HUES48 (cell line): Measurements from ENCODE around the gene GDPD4.

ENCODE experiments used
- H3K27ac ChIP-seq: one replicate; pipeline ENCODE4 v1.7.0; 2013; ENCODE audit warnings: low read depth, low read length, inconsistent platforms
- H3K27me3 ChIP-seq: 2 replicates; pipeline ENCODE4 v1.6.1; 2013; ENCODE audit warnings: mild to moderate bottlenecking, low read length; ENCODE audit not compliant: control insufficient read depth, insufficient read depth
- H3K36me3 ChIP-seq: 2 replicates; pipeline ENCODE4 v1.6.1; 2013; ENCODE audit warnings: low read length; ENCODE audit not compliant: control insufficient read depth, insufficient read depth
- H3K4me1 ChIP-seq: 2 replicates; pipeline ENCODE4 v1.6.1; 2013; ENCODE audit warnings: mild to moderate bottlenecking, low read length; ENCODE audit not compliant: control insufficient read depth, insufficient read depth
- H3K4me3 ChIP-seq: 2 replicates; pipeline ENCODE4 v1.5.1; 2013; ENCODE audit warnings: mild to moderate bottlenecking, low read depth, low read length
- H3K9ac ChIP-seq: 2 replicates; pipeline ENCODE4 v1.6.1; 2013; ENCODE audit warnings: mild to moderate bottlenecking, low read depth, low read length, moderate library complexity
- H3K9me3 ChIP-seq: 2 replicates; pipeline ENCODE4 v1.6.1; 2013; ENCODE audit warnings: low read length; ENCODE audit not compliant: control insufficient read depth, insufficient read depth

GDPD4 gene

GRCh38 chr11:77236901-77237300, 64.6 kb downstream of the GDPD4 start:
- H3K4me1 ChIP-seq, result no peaks in the 10 kb centered on the region
- no peak overlapping the region for H3K9ac ChIP-seq
- H3K9me3 ChIP-seq, result no peaks in the 10 kb centered on the region
- no peak overlapping the region for H3K4me3 ChIP-seq
- no peak overlapping the region for H3K27ac ChIP-seq
- H3K27me3 ChIP-seq, result no peaks in the 10 kb centered on the region
- H3K36me3 ChIP-seq, result no peaks in the 10 kb centered on the region

GRCh38 chr11:77233011-77233410, 68.5 kb downstream of the GDPD4 start:
- no peak overlapping the region for H3K9ac ChIP-seq
- H3K36me3 ChIP-seq, result no peaks in the 10 kb centered on the region
- H3K27me3 ChIP-seq, result no peaks in the 10 kb centered on the region
- H3K4me1 ChIP-seq, result no peaks in the 10 kb centered on the region
- H3K9me3 ChIP-seq, result no peaks in the 10 kb centered on the region
- no peak overlapping the region for H3K4me3 ChIP-seq
- H3K27ac ChIP-seq, result no peak overlapping the region

- Histone ChIP-seq H3K27me3 (no peaks in the 10 kb centered on the region), H3K36me3 (no peaks in the 10 kb centered on the region), H3K9ac (no peak overlapping the region), H3K27ac (no peak overlapping the region), H3K4me1 (no peaks in the 10 kb centered on the region), H3K9me3 (no peaks in the 10 kb centered on the region), H3K4me3 (no peak overlapping the region)
Measured at GRCh38 chr11:77232242-77232641, 69.2 kb downstream of the GDPD4 start.

- H3K27me3 ChIP-seq, result no peaks in the 10 kb centered on the region
- H3K27ac ChIP-seq, result no peak overlapping the region
- no peaks in the 10 kb centered on the region for H3K9me3 ChIP-seq
- no peak overlapping the region for H3K4me3 ChIP-seq
- H3K4me1 ChIP-seq, result no peaks in the 10 kb centered on the region
- H3K9ac ChIP-seq, result no peak overlapping the region
- no peaks in the 10 kb centered on the region for H3K36me3 ChIP-seq
Measured at GRCh38 chr11:77231800-77232199, 69.7 kb downstream of the GDPD4 start.

GRCh38 chr11:77230878-77231605, 70.4 kb downstream of the GDPD4 start:
- Histone ChIP-seq H3K4me3 (no peak overlapping the region), H3K9me3 (no peaks in the 10 kb centered on the region), H3K9ac (no peak overlapping the region), H3K27ac (no peak overlapping the region), H3K27me3 (no peaks in the 10 kb centered on the region), H3K36me3 (no peaks in the 10 kb centered on the region), H3K4me1 (no peaks in the 10 kb centered on the region)

GRCh38 chr11:77223797-77224196, 77.7 kb downstream of the GDPD4 start:
- Histone ChIP-seq H3K27me3 (no peaks in the 10 kb centered on the region), H3K9me3 (no peaks in the 10 kb centered on the region), H3K36me3 (no peaks in the 10 kb centered on the region), H3K4me1 (no peaks in the 10 kb centered on the region), H3K4me3 (no peak overlapping the region), H3K9ac (no peak overlapping the region), H3K27ac (no peak overlapping the region)

- H3K9ac ChIP-seq, result no peak overlapping the region
- H3K4me1 ChIP-seq, result no peaks in the 10 kb centered on the region
Measured at GRCh38 chr11:77217156-77217555, 84.3 kb downstream of the GDPD4 start.

GRCh38 chr11:77215106-77215505, 86.4 kb downstream of the GDPD4 start:
- Histone ChIP-seq H3K27me3 (no peaks in the 10 kb centered on the region), H3K4me1 (no peaks in the 10 kb centered on the region), H3K36me3 (no peaks in the 10 kb centered on the region)

More at GRCh38 chr11:77217156-77217555, 84.3 kb downstream of the GDPD4 start:
- Histone ChIP-seq H3K36me3 (no peaks in the 10 kb centered on the region), H3K27ac (no peak overlapping the region), H3K4me3 (no peak overlapping the region), H3K9me3 (no peaks in the 10 kb centered on the region), H3K27me3 (no peaks in the 10 kb centered on the region)

GRCh38 chr11:77214557-77214956, 86.9 kb downstream of the GDPD4 start:
- Histone ChIP-seq H3K27ac (no peak overlapping the region), H3K27me3 (no peaks in the 10 kb centered on the region), H3K4me1 (no peaks in the 10 kb centered on the region), H3K4me3 (no peak overlapping the region), H3K9me3 (no peaks in the 10 kb centered on the region), H3K36me3 (no peaks in the 10 kb centered on the region), H3K9ac (no peak overlapping the region)

More at GRCh38 chr11:77215106-77215505, 86.4 kb downstream of the GDPD4 start:
- H3K9me3 ChIP-seq, result no peaks in the 10 kb centered on the region
- H3K9ac ChIP-seq, result no peak overlapping the region
- H3K4me3 ChIP-seq, result no peak overlapping the region
- H3K27ac ChIP-seq, result no peak overlapping the region

GRCh38 chr11:77213589-77214428, 87.7 kb downstream of the GDPD4 start:
- H3K9ac ChIP-seq, result no peak overlapping the region
- no peak overlapping the region for H3K27ac ChIP-seq
- no peaks in the 10 kb centered on the region for H3K36me3 ChIP-seq
- no peaks in the 10 kb centered on the region for H3K27me3 ChIP-seq
- no peak overlapping the region for H3K4me3 ChIP-seq
- H3K4me1 ChIP-seq, result no peaks in the 10 kb centered on the region
- H3K9me3 ChIP-seq, result no peaks in the 10 kb centered on the region

- Histone ChIP-seq H3K27ac (no peak overlapping the region), H3K4me3 (no peak overlapping the region), H3K9me3 (no peaks in the 10 kb centered on the region), H3K9ac (no peak overlapping the region), H3K27me3 (no peaks in the 10 kb centered on the region), H3K4me1 (no peaks in the 10 kb centered on the region), H3K36me3 (no peaks in the 10 kb centered on the region)
Measured at GRCh38 chr11:77213029-77213579, 88.4 kb downstream of the GDPD4 start.
